Measurements from ENCODE around the gene ETV5.

The ETV5 gene

DNA sequence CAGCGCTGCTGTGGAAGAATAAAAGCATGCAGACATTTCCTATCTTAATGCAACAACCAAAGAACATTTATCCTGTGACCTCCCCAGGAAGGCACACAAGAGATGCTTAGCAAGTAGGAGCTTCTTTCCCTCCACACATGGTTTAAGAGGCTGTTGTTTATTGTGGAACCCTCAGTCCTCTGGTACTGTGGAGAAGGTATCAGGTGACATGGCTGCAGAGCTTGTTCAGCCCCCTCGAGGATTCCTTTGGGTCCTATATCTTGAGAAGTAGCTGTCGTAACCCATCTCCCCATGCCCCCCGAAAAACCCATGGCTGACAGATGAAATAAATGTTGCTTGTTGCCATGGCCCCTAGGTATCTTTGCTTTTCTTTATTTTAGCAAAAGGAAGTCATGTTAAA, 20.3 kb upstream of the ETV5 start:
- no peak for TF ChIP-seq ESRRG (CRISPR knock-in tag; IDR thresholded peaks at IDR 0.05)
- no peak for ATAC-seq

GRCh38 chr3:186128158-186128557, 19.3 kb upstream of the ETV5 start:
- TF ChIP-seq, protein P1, sequence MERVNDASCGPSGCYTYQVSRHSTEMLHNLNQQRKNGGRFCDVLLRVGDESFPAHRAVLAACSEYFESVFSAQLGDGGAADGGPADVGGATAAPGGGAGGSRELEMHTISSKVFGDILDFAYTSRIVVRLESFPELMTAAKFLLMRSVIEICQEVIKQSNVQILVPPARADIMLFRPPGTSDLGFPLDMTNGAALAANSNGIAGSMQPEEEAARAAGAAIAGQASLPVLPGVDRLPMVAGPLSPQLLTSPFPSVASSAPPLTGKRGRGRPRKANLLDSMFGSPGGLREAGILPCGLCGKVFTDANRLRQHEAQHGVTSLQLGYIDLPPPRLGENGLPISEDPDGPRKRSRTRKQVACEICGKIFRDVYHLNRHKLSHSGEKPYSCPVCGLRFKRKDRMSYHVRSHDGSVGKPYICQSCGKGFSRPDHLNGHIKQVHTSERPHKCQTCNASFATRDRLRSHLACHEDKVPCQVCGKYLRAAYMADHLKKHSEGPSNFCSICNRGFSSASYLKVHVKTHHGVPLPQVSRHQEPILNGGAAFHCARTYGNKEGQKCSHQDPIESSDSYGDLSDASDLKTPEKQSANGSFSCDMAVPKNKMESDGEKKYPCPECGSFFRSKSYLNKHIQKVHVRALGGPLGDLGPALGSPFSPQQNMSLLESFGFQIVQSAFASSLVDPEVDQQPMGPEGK (CRISPR knock-in tag; IDR thresholded peaks at IDR 0.05; ENCODE audit: borderline replicate concordance): no peak
- no peak for TF ChIP-seq OSR1 (CRISPR knock-in tag; IDR thresholded peaks at IDR 0.05)
- TF ChIP-seq GLIS3 (CRISPR knock-in tag; IDR thresholded peaks at IDR 0.05): no peak
- no peak for TF ChIP-seq CSDC2 (CRISPR knock-in tag; IDR thresholded peaks at IDR 0.05)
- no peak for TF ChIP-seq ARNTL (CRISPR knock-in tag; IDR thresholded peaks at IDR 0.05; ENCODE audit: borderline replicate concordance, low read depth)
- no peak for TF ChIP-seq ZNF70 (CRISPR knock-in tag; IDR thresholded peaks at IDR 0.05)
- ATAC-seq: no peak

GRCh38 chr3:186127463-186127862, 18.6 kb upstream of the ETV5 start:
- TF ChIP-seq, protein P2, sequence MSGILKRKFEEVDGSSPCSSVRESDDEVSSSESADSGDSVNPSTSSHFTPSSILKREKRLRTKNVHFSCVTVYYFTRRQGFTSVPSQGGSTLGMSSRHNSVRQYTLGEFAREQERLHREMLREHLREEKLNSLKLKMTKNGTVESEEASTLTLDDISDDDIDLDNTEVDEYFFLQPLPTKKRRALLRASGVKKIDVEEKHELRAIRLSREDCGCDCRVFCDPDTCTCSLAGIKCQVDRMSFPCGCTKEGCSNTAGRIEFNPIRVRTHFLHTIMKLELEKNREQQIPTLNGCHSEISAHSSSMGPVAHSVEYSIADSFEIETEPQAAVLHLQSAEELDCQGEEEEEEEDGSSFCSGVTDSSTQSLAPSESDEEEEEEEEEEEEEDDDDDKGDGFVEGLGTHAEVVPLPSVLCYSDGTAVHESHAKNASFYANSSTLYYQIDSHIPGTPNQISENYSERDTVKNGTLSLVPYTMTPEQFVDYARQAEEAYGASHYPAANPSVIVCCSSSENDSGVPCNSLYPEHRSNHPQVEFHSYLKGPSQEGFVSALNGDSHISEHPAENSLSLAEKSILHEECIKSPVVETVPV (CRISPR knock-in tag; IDR thresholded peaks at IDR 0.05): no peak
- no peak for TF ChIP-seq GLIS3 (CRISPR knock-in tag; IDR thresholded peaks at IDR 0.05)
- no peak for TF ChIP-seq ISL1 (CRISPR knock-in tag; IDR thresholded peaks at IDR 0.05)
- TF ChIP-seq ZNF565 (CRISPR knock-in tag; conservative IDR thresholded peaks at IDR 0.05; ENCODE audit: low read depth): no peak
- TF ChIP-seq SNAI2 (CRISPR knock-in tag; IDR thresholded peaks at IDR 0.05): no peak
- no peak for ATAC-seq

DNA sequence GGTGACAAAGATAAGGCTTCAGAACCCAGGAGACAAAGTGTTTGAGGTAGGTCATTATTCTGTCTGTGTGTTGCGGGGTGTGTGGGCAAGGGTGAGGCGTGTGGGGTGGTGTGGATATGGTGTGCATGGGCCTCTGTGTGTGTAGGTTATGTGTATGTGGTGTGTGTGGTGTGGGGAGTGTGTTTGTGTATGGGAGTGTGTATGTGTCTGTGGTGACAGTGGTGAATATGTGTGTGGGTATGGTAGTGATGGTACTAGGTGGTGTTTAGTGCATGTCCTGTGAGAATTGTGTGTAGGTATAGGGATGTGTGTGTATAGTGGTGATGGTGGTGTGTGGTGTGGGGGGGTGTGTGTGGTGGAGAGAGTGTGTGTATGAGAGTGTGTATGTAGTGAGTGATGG, 16.2 kb upstream of the ETV5 start:
- TF ChIP-seq SNAI2 (CRISPR knock-in tag; IDR thresholded peaks at IDR 0.05): no peak
- TF ChIP-seq ZC3H10 (CRISPR knock-in tag; IDR thresholded peaks at IDR 0.05): no peak
- no peak for ATAC-seq

DNA sequence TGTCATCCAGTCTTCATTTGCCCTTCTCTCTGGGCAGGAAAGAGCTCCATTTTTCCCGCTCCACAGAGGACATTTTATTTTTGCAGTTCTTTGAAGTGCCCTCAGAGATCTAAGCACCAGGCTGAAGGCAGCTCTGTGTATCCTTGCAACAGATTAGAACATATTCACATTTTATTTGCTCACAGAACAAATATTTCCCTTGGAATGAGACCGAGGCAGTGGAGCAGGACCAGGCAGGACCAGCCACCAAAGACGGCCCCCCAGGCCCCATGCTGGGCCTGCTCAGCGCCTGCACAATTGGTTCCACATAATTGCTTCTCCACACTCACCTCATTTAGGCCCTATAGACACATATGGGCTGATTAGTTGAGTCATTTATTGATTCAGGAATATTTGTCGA, 15.7 kb upstream of the ETV5 start:
- no peak for ATAC-seq
- TF ChIP-seq, protein P2 (CRISPR knock-in tag; IDR thresholded peaks at IDR 0.05): no peak
- TF ChIP-seq ZNF70 (CRISPR knock-in tag; IDR thresholded peaks at IDR 0.05): no peak
- TF ChIP-seq TSHZ2 (CRISPR knock-in tag; IDR thresholded peaks at IDR 0.05): no peak
- no peak for TF ChIP-seq ZNF8 (CRISPR knock-in tag; IDR thresholded peaks at IDR 0.05)

DNA sequence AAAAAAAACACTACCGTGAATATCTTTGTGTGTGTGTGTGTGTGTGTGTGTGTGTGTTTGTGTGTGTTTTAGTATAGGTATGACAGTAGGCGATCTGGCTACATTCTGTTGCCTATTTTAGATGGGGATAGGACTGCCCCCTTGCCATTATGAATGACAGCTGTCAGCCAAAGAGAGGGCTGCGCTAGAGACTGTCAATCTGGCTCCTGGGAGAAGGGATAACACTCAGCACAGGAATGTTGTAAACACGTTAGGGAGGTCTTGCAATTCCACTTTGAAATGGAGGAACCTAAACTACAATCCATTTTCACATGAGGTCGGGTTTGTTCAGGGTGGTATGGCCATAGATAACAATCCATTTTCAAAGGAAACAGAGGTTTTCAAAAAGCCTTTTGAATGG, 14.1 kb upstream of the ETV5 start:
- ATAC-seq: no peak
- TF ChIP-seq, protein P1 (CRISPR knock-in tag; IDR thresholded peaks at IDR 0.05; ENCODE audit: borderline replicate concordance): no peak
- TF ChIP-seq ZNF8 (CRISPR knock-in tag; IDR thresholded peaks at IDR 0.05) (no peak), ARNTL (CRISPR knock-in tag; IDR thresholded peaks at IDR 0.05; ENCODE audit: borderline replicate concordance, low read depth) (no peak), ZNF565 (CRISPR knock-in tag; conservative IDR thresholded peaks at IDR 0.05; ENCODE audit: low read depth) (no peak), ZFP3 (CRISPR knock-in tag; IDR thresholded peaks at IDR 0.05) (no peak), ESRRG (CRISPR knock-in tag; IDR thresholded peaks at IDR 0.05) (no peak), ZC3H10 (CRISPR knock-in tag; IDR thresholded peaks at IDR 0.05) (no peak), TOX (CRISPR knock-in tag; IDR thresholded peaks at IDR 0.05; ENCODE audit: borderline replicate concordance) (no peak), RARB (CRISPR knock-in tag; IDR thresholded peaks at IDR 0.05) (no peak), OSR1 (CRISPR knock-in tag; IDR thresholded peaks at IDR 0.05) (no peak)
- TF ChIP-seq, protein P3, sequence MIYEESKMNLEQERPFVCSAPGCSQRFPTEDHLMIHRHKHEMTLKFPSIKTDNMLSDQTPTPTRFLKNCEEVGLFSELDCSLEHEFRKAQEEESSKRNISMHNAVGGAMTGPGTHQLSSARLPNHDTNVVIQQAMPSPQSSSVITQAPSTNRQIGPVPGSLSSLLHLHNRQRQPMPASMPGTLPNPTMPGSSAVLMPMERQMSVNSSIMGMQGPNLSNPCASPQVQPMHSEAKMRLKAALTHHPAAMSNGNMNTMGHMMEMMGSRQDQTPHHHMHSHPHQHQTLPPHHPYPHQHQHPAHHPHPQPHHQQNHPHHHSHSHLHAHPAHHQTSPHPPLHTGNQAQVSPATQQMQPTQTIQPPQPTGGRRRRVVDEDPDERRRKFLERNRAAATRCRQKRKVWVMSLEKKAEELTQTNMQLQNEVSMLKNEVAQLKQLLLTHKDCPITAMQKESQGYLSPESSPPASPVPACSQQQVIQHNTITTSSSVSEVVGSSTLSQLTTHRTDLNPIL (CRISPR knock-in tag; IDR thresholded peaks at IDR 0.05; ENCODE audit: low read depth): no peak
